HEK293 (cell line): Measurements from ENCODE around the gene TCF7L2.

Source experiments
- GFI1B ChIP-seq: fragments of 450-650 bp; formaldehyde crosslinking; IDR thresholded peaks from 2 replicates; pipeline ENCODE4 v1.5.1; 2016; ENCODE audit warnings: missing biosample characterization, missing genetic modification characterization
- KLF10 ChIP-seq: fragments of 450-650 bp; IDR thresholded peaks from 2 replicates; pipeline ENCODE4 v1.5.1; 2018; ENCODE audit warnings: missing biosample characterization, mild to moderate bottlenecking, missing genetic modification characterization
- PBX3 ChIP-seq: sonication (generic); formaldehyde crosslinking; IDR thresholded peaks from 2 replicates; pipeline ENCODE4 v1.8.1; 2022; ENCODE audit warnings: mild to moderate bottlenecking, moderate library complexity, missing genetic modification reagents
- ZEB2 ChIP-seq: fragments of 450-650 bp; formaldehyde crosslinking; IDR thresholded peaks from 2 replicates; pipeline ENCODE4 v1.5.1; 2016; ENCODE audit warnings: missing biosample characterization, missing genetic modification characterization
- ZNF274 ChIP-seq, 2 experiments: fragments of 200-500 bp in 1 of 2; fragments of 450-650 bp in 1 of 2; sonication (Bioruptor generic) in 1 of 2; formaldehyde crosslinking in 1 of 2; IDR thresholded peaks; 2 replicates each; pipeline versions ENCODE4 v1.5.1 to v1.6.1; 2014 to 2016; ENCODE audit warnings: borderline replicate concordance in 1 of 2, inconsistent platforms in 1 of 2, low read length in 1 of 2, missing biosample characterization in 1 of 2, missing genetic modification characterization in 1 of 2

GRCh38 chr10:113001599-113002448 is 51.8 kb downstream of the TCF7L2 start:
- TF ChIP-seq ZNF274 (IDR thresholded peaks at IDR 0.05; ENCODE audit: low read length), result no peak
- no peak for TF ChIP-seq ZNF274 (tag by site-specific recombination; IDR thresholded peaks at IDR 0.05; ENCODE audit: borderline replicate concordance)
- TF ChIP-seq PBX3 (CRISPR knock-in tag), result no peak
- TF ChIP-seq GFI1B, result no peak
- TF ChIP-seq KLF10 (tag by site-specific recombination), result no peak
- TF ChIP-seq ZEB2 (tag by site-specific recombination), result no peak
